OCI-LY7 (cell line): ENCODE data around the gene BHLHA15.

Source experiments
- CTCF ChIP-seq: fragments of 200-600 bp; sonication (generic); conservative IDR thresholded peaks from 2 replicates; pipeline ENCODE4 v1.5.1; 2014; ENCODE audit warnings: mild to moderate bottlenecking, antibody characterized with exemption, low read length, moderate library complexity, mixed read lengths
- EZH2phosphoT487 ChIP-seq: fragments of 200-600 bp; sonication (generic); IDR thresholded peaks from 2 replicates; pipeline ENCODE4 v1.6.1; 2018; ENCODE audit warnings: low read depth, borderline replicate concordance, mild to moderate bottlenecking, mixed run types, antibody characterized with exemption, low read length, moderate library complexity, mixed read lengths

GRCh38 chr7:98206451-98207330, 4.5 kb upstream of the BHLHA15 start:
- no peak for TF ChIP-seq CTCF
- TF ChIP-seq EZH2phosphoT487 = no peak
